ENCODE results near the gene WWOX.

DNA sequence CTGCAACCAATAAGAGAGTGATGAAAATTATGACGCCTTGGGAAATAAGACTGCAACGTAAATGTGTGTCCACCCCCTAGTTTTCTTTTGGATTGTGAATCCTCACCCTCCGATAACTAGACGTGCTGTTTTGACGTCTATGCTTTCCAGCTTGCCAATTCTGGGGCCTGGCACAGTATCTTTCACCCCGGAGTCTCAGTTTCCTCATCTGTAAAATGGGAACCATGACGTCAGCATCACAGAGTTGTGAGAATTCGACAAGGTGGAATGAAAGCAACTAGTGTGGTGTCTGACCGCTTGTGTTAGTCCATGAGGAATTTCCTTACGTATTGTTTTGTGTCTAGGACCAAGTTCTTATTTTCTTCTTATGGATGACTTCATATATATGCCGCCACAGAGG lies 37.7 kb downstream of the WWOX start:
- no peak for TF ChIP-seq SUZ12 (IDR thresholded peaks at IDR 0.05; ENCODE audit: extremely low read depth, insufficient read depth, insufficient read length)
- TF ChIP-seq YY1 (IDR thresholded peaks at IDR 0.05; ENCODE audit: insufficient read depth, insufficient read length) = no peak

All from NT2/D1 (cell line).